ENCODE results near the gene SLC36A4. TPM values are rescaled to one million over a fixed set of nuclear protein-coding genes. Genes with fewer than 3 reads are reported as not detected.

The SLC36A4 gene
- total and polyA plus RNA-seq, 2 of the 13 experiments (the other 11 are each of a cell fraction or from before 2014, with no cell fraction given), result 7.3 to 9.5 TPM

DNA sequence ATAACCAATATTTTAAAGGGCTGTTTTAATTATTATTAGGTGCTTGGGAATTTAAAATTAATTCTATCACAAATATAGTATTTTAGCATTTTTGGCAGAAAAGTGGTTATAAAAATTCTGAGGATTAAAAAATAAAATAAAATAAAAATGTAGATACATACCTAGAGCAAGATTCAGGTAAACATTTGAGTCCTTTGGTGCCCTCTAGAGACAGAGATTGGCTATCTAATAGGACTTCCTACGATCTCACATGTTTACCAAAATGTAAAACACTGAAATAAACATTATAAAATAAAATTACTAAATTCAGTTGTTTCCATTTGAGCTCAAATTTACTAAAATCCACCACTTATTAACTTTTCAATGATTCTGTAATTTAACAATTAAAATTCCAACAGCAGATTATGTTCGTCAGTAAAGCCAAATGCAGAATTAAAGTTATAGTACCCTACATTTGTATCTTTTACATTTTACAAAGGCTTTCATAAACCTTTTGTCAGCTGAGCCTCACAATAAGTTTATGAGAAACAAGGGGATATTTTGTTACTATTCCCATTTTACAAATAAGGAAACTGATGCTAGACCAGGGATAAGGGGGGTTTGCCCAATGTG is 27.7 kb downstream of the SLC36A4 start (continued):
- TF ChIP-seq, protein P1, sequence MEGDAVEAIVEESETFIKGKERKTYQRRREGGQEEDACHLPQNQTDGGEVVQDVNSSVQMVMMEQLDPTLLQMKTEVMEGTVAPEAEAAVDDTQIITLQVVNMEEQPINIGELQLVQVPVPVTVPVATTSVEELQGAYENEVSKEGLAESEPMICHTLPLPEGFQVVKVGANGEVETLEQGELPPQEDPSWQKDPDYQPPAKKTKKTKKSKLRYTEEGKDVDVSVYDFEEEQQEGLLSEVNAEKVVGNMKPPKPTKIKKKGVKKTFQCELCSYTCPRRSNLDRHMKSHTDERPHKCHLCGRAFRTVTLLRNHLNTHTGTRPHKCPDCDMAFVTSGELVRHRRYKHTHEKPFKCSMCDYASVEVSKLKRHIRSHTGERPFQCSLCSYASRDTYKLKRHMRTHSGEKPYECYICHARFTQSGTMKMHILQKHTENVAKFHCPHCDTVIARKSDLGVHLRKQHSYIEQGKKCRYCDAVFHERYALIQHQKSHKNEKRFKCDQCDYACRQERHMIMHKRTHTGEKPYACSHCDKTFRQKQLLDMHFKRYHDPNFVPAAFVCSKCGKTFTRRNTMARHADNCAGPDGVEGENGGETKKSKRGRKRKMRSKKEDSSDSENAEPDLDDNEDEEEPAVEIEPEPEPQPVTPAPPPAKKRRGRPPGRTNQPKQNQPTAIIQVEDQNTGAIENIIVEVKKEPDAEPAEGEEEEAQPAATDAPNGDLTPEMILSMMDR (CRISPR knock-in tag; IDR thresholded peaks at IDR 0.05), result peak; percentile 39
- TF ChIP-seq, protein P2, sequence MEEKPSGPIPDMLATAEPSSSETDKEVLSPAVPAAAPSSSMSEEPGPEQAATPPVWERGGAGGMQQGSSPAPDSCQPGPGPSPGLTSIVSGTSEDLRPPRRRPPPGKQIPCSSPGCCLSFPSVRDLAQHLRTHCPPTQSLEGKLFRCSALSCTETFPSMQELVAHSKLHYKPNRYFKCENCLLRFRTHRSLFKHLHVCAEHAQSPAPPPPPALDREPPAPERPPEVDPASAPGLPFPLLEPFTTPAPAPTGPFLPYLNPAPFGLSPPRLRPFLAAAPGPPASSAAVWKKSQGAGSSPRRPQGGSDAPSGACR (CRISPR knock-in tag; IDR thresholded peaks at IDR 0.05), result no peak
- TF ChIP-seq RFX3 (CRISPR knock-in tag; IDR thresholded peaks at IDR 0.05) (no peak), ZNF576 (CRISPR knock-in tag; IDR thresholded peaks at IDR 0.05) (no peak), ZNF143 (CRISPR knock-in tag; IDR thresholded peaks at IDR 0.05) (no peak), MEF2D (CRISPR knock-in tag; IDR thresholded peaks at IDR 0.05) (no peak), NFE2L2 (IDR thresholded peaks at IDR 0.05; ENCODE audit: low read length) (no peak), NFYB (CRISPR knock-in tag; IDR thresholded peaks at IDR 0.05) (no peak), ZNF253 (CRISPR knock-in tag; IDR thresholded peaks at IDR 0.05; ENCODE audit: borderline replicate concordance) (no peak), IRF9 (CRISPR knock-in tag; IDR thresholded peaks at IDR 0.05; ENCODE audit: borderline replicate concordance) (no peak), MNT (IDR thresholded peaks at IDR 0.05) (no peak), AFF4 (CRISPR knock-in tag; IDR thresholded peaks at IDR 0.05) (no peak), SMC3 (IDR thresholded peaks at IDR 0.05; ENCODE audit: low read length) (0 out of 2 replicates have a peak, but pooled peaks have one; percentile 4), TRIM24 (CRISPR knock-in tag; IDR thresholded peaks at IDR 0.05) (no peak)
- TF ChIP-seq, protein P3, sequence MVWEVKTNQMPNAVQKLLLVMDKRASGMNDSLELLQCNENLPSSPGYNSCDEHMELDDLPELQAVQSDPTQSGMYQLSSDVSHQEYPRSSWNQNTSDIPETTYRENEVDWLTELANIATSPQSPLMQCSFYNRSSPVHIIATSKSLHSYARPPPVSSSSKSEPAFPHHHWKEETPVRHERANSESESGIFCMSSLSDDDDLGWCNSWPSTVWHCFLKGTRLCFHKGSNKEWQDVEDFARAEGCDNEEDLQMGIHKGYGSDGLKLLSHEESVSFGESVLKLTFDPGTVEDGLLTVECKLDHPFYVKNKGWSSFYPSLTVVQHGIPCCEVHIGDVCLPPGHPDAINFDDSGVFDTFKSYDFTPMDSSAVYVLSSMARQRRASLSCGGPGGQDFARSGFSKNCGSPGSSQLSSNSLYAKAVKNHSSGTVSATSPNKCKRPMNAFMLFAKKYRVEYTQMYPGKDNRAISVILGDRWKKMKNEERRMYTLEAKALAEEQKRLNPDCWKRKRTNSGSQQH (CRISPR knock-in tag; IDR thresholded peaks at IDR 0.05; ENCODE audit: low read depth), result no peak

Data from HepG2 (cell line).